Right atrium auricular region (tissue), 2 donors: Measurements from ENCODE around the gene TTC28. TPM values are rescaled to one million over a fixed set of nuclear protein-coding genes. Genes with fewer than 3 reads are reported as not detected.

ENCODE experiments used
- DNase-seq: peaks from one replicate; pipeline ENCODE4 v3.0.0-alpha.2; 2019; ENCODE audit warnings: low spot score
- H3K27ac ChIP-seq, 2 donors: fragments of 200-600 bp; sonication (generic); 1 replicate in 1 of 2; 2 replicates in 1 of 2; pipeline ENCODE4 v1.5.1; 2016 to 2019
- H3K27me3 ChIP-seq, 2 donors: fragments of 200-600 bp; sonication (generic); one replicate each; pipeline versions ENCODE4 v1.5.1 to v1.6.0; 2017 to 2019
- H3K36me3 ChIP-seq: fragments of 200-600 bp; sonication (generic); one replicate; pipeline ENCODE4 v1.5.1; 2016
- H3K4me1 ChIP-seq, 2 donors: fragments of 200-600 bp; sonication (generic); one replicate each; pipeline versions ENCODE4 v1.5.1 to v1.6.0; 2017 to 2019
- H3K4me3 ChIP-seq, 2 donors: fragments of 200-600 bp; sonication (generic); 1 replicate in 1 of 2; 2 replicates in 1 of 2; pipeline ENCODE4 v1.5.1; 2017 to 2019; ENCODE audit warnings: mild to moderate bottlenecking in 1 of 2, moderate library complexity in 1 of 2
- H3K9me3 ChIP-seq, 2 donors: fragments of 200-600 bp; sonication (generic); one replicate each; pipeline ENCODE4 v1.5.1; 2019
- total RNA-seq, 2 donors: library from RNA; depleted of rRNA; stranded (reverse); fragments of >200 nt; gene quantifications; one replicate each; pipeline ENCODE4 v1.1.0, GENCODE V29; 2016
- TF ChIP-seq, protein P1 (sequence below), 2 donors: fragments of 200-600 bp; sonication (generic); IDR thresholded peaks; one replicate each; pipeline ENCODE4 v1.5.1; 2019; ENCODE audit warnings: antibody characterized with exemption in 2 of 2

The TTC28 gene
- total RNA-seq, 2 donors from 2014 or later, result 22.1 to 22.3 TPM

- H3K9me3 ChIP-seq, result no peaks in the 10 kb centered on the region
- peaks cover 0 to 27% of the 10 kb centered on the region in 2 donors for H3K4me1 ChIP-seq
- no peak overlapping the region for H3K27ac ChIP-seq
- no peak overlapping the region for H3K4me3 ChIP-seq
- no peaks in the 10 kb centered on the region for H3K36me3 ChIP-seq
- H3K27me3 ChIP-seq, result no peaks in the 10 kb centered on the region
- DNase-seq, result no peak
- TF ChIP-seq, protein P1, sequence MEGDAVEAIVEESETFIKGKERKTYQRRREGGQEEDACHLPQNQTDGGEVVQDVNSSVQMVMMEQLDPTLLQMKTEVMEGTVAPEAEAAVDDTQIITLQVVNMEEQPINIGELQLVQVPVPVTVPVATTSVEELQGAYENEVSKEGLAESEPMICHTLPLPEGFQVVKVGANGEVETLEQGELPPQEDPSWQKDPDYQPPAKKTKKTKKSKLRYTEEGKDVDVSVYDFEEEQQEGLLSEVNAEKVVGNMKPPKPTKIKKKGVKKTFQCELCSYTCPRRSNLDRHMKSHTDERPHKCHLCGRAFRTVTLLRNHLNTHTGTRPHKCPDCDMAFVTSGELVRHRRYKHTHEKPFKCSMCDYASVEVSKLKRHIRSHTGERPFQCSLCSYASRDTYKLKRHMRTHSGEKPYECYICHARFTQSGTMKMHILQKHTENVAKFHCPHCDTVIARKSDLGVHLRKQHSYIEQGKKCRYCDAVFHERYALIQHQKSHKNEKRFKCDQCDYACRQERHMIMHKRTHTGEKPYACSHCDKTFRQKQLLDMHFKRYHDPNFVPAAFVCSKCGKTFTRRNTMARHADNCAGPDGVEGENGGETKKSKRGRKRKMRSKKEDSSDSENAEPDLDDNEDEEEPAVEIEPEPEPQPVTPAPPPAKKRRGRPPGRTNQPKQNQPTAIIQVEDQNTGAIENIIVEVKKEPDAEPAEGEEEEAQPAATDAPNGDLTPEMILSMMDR (IDR thresholded peaks at IDR 0.05), result no peak
Measured at GRCh38 chr22:28180804-28181731, 498.6 kb downstream of the TTC28 start.

GRCh38 chr22:28179392-28179791, 500.2 kb downstream of the TTC28 start:
- no peaks in the 10 kb centered on the region for H3K36me3 ChIP-seq
- no peak for DNase-seq
- H3K4me1 ChIP-seq, result peaks cover 0 to 27% of the 10 kb centered on the region in 2 donors
- TF ChIP-seq, protein P1 (IDR thresholded peaks at IDR 0.05), result no peak
- no peak overlapping the region for H3K27ac ChIP-seq
- no peak overlapping the region for H3K4me3 ChIP-seq
- H3K9me3 ChIP-seq, result peaks cover 0 to 4% of the 10 kb centered on the region in 2 donors
- no peaks in the 10 kb centered on the region for H3K27me3 ChIP-seq

DNA sequence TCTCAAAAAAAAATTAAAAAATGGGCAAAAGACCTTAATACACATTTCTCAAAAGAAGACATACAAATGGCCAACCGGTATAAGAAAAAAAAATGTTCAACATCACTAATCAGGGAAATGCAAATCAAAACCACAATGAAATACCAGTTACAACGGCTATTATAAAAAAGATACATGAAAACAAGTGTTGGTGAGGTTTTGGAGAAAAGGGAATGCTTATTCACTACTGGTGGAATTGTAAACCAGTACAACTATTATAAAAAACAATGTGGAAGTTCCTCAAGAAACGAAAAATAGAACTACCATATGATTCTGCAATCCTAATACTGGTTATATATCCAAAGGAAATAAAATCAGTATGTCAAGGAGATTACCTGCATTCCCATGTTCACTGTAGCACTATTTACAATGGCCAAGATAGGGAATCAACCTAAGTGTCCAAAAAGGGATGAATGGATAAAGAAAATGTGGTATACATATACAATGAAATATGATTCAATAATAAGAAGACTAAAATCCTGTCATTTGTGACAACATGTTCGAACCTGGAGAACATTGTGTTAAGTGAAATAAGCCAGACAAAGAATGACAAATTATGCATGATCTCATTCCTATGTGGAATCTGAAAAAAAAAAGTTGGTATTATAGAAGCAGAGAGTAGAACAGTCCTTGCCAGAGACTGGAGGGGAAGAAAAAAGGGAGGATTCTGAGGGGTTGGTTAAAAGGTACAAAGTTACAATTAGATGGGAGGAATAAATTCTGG, 503.7 kb downstream of the TTC28 start:
- H3K27me3 ChIP-seq, result no peaks in the 10 kb centered on the region
- no peak overlapping the region for H3K4me3 ChIP-seq
- TF ChIP-seq, protein P1 (IDR thresholded peaks at IDR 0.05), result no peak
- H3K4me1 ChIP-seq, result peaks cover 0 to 2% of the 10 kb centered on the region in 2 donors
- H3K36me3 ChIP-seq, result no peaks in the 10 kb centered on the region
- DNase-seq, result no peak
- H3K9me3 ChIP-seq, result peaks cover 0 to 4% of the 10 kb centered on the region in 2 donors
- no peak overlapping the region for H3K27ac ChIP-seq

DNA sequence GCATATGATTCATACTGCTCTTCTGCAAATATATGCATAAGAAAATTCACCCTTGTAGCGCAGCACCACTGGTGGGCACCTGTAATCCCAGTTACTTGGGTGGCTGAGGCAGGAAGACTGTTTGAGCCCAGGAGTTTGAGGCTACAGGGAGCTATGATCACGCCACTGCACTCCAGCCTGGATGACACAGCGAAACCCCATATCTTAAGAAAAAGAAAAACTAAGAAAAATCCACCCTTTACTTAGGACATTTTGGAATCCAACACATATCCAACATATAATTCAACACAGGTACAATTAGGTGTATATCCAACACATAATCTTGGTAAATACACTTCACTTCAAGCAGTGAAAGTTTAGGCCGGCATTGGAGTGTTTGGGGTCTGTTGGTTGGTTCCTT, 505.1 kb downstream of the TTC28 start:
- no peaks in the 10 kb centered on the region for H3K36me3 ChIP-seq
- no peaks in the 10 kb centered on the region for H3K4me1 ChIP-seq
- no peak overlapping the region for H3K27ac ChIP-seq
- no peak overlapping the region for H3K4me3 ChIP-seq
- no peaks in the 10 kb centered on the region for H3K27me3 ChIP-seq
- no peak for DNase-seq
- TF ChIP-seq, protein P1 (IDR thresholded peaks at IDR 0.05), result no peak
- H3K9me3 ChIP-seq, result peaks cover 0 to 4% of the 10 kb centered on the region in 2 donors

- peaks cover 0 to 4% of the 10 kb centered on the region in 2 donors for H3K9me3 ChIP-seq
- TF ChIP-seq, protein P1 (IDR thresholded peaks at IDR 0.05), result no peak
- no peak overlapping the region for H3K27ac ChIP-seq
- no peaks in the 10 kb centered on the region for H3K36me3 ChIP-seq
- no peaks in the 10 kb centered on the region for H3K4me1 ChIP-seq
- no peak overlapping the region for H3K4me3 ChIP-seq
- no peaks in the 10 kb centered on the region for H3K27me3 ChIP-seq
- DNase-seq, result no peak
Measured at GRCh38 chr22:28172892-28173670, 506.6 kb downstream of the TTC28 start.
